Endothelial cell of umbilical vein (primary cell): ENCODE data around the gene C16orf95. TPM values are rescaled to one million over a fixed set of nuclear protein-coding genes. Genes with fewer than 3 reads are reported as not detected.

Experiments used
- Bru-seq: library from RNA; stranded (reverse); fragments of 400-500 nt; gene quantifications from one replicate; lab custom pipeline; 2021; lab: Mats Ljungman, UMichigan
- BruChase-seq, 2 experiments: library from RNA; stranded (reverse); fragments of 400-500 nt; gene quantifications; one replicate each; lab custom pipeline; 2021; lab: Mats Ljungman, UMichigan
- BruUV-seq: library from RNA; stranded (reverse); fragments of 400-500 nt; replicated peaks from 2 replicates; lab custom pipeline; 2021; lab: Mats Ljungman, UMichigan
- CTCF ChIA-PET: fragments of 300-600, 350-600 bp; sonication (Branson Sonifier 250); formaldehyde crosslinking; loops from one replicate; lab custom pipeline; 2021; ENCODE audit warnings: antibody characterized with exemption, inconsistent platforms; lab: Charles Lee
- POLR2A ChIA-PET: fragments of 300-600, 350-600 bp; sonication (Branson Sonifier 250); formaldehyde crosslinking; loops from one replicate; lab custom pipeline; 2021; ENCODE audit warnings: antibody characterized with exemption, inconsistent platforms; lab: Charles Lee
- DNase-seq: peaks from one replicate; pipeline ENCODE4 v3.0.0-alpha.2; 2011; ENCODE audit warnings: low read depth, low spot score
- FAIRE-seq: peaks from 2 replicates; lab custom pipeline; 2011; peaks lifted over from hg19 to GRCh38; lab: Jason Lieb, UNC
- H2AFZ ChIP-seq: 2 replicates; pipeline ENCODE4 v1.6.0; 2012; ENCODE audit warnings: low read depth, low read length, control low read depth, inconsistent platforms
- H3K27ac ChIP-seq: 2 replicates; pipeline ENCODE4 v1.5.1; 2011; ENCODE audit warnings: low read depth, mild to moderate bottlenecking, control low read depth, low read length, moderate library complexity; ENCODE audit not compliant: insufficient read depth
- H3K27me3 ChIP-seq, 2 experiments: 2 replicates each; pipeline versions ENCODE4 v1.6.0 to v1.6.1; 2011; ENCODE audit warnings: low read length in 2 of 2, mixed read lengths in 1 of 2; ENCODE audit not compliant: control insufficient read depth in 2 of 2, insufficient read depth in 2 of 2
- H3K36me3 ChIP-seq, 2 experiments: 2 replicates in 1 of 2; 3 replicates in 1 of 2; pipeline ENCODE4 v1.5.1; 2011; ENCODE audit warnings: low read length in 2 of 2, mild to moderate bottlenecking in 1 of 2, moderate library complexity in 1 of 2; ENCODE audit not compliant: control insufficient read depth in 2 of 2, insufficient read depth in 2 of 2; ENCODE audit errors: extremely low read depth in 1 of 2
- H3K4me1 ChIP-seq: 3 replicates; pipeline ENCODE4 v1.5.1; 2011; ENCODE audit warnings: mild to moderate bottlenecking, low read length; ENCODE audit not compliant: control insufficient read depth, insufficient read depth; ENCODE audit errors: extremely low read depth
- H3K4me2 ChIP-seq: 2 replicates; pipeline ENCODE4 v1.6.1; 2011; ENCODE audit warnings: low read length, control low read depth, mixed read lengths; ENCODE audit not compliant: insufficient read depth
- H3K4me3 ChIP-seq, 3 experiments: fragments of 200-600 bp in 1 of 3; sonication (generic), shearing (Covaris generic) in 1 of 3; replicated peaks in 1 of 3; 2 replicates each; pipeline ENCODE4 v1.5.1; 2011 to 2016; ENCODE audit warnings: control low read depth in 3 of 3, low read length in 3 of 3, mild to moderate bottlenecking in 2 of 3, inconsistent platforms in 1 of 3, low read depth in 1 of 3, moderate library complexity in 1 of 3; ENCODE audit not compliant: insufficient read depth in 1 of 3
- H3K79me2 ChIP-seq: 2 replicates; pipeline ENCODE4 v1.6.0; 2012; ENCODE audit warnings: low read length, inconsistent platforms; ENCODE audit not compliant: control insufficient read depth, insufficient read depth
- H3K9ac ChIP-seq: replicated peaks from 2 replicates; pipeline ENCODE3; 2011; ENCODE audit warnings: low read length, control low read depth; ENCODE audit not compliant: insufficient read depth; ENCODE audit errors: extremely low read depth
- H3K9me1 ChIP-seq: replicated peaks from 3 replicates; pipeline ENCODE4 v1.6.0; 2011; ENCODE audit warnings: mild to moderate bottlenecking, low read length; ENCODE audit not compliant: control insufficient read depth, insufficient read depth; ENCODE audit errors: extremely low read depth
- H3K9me3 ChIP-seq: replicated peaks from 2 replicates; pipeline ENCODE4 v1.5.1; 2012; ENCODE audit warnings: low read length, inconsistent platforms; ENCODE audit not compliant: control insufficient read depth, insufficient read depth
- H4K20me1 ChIP-seq: replicated peaks from 2 replicates; pipeline ENCODE3; 2011; ENCODE audit warnings: mild to moderate bottlenecking, low read length; ENCODE audit not compliant: control insufficient read depth, insufficient read depth; ENCODE audit errors: extremely low read depth
- CTCF ChIP-seq, 2 donors: IDR thresholded peaks; 1 replicate in 1 of 2; 2 replicates in 1 of 2; pipeline ENCODE4 v1.5.1; 2011; ENCODE audit warnings: low read length in 2 of 2, mild to moderate bottlenecking in 2 of 2, moderate library complexity in 2 of 2, control low read depth in 1 of 2, inconsistent platforms in 1 of 2, low read depth in 1 of 2; ENCODE audit not compliant: insufficient read depth in 1 of 2; ENCODE audit errors: extremely low read depth in 1 of 2
- EZH2 ChIP-seq: IDR thresholded peaks from 2 replicates; pipeline ENCODE4 v1.6.1; 2012; ENCODE audit warnings: borderline replicate concordance, low read depth, mild to moderate bottlenecking, moderate library complexity, low read length, inconsistent platforms; ENCODE audit not compliant: severe bottlenecking
- FOS ChIP-seq: IDR thresholded peaks from 2 replicates; pipeline ENCODE4 v1.6.1; 2011; ENCODE audit warnings: mild to moderate bottlenecking, low read length, moderate library complexity, borderline replicate concordance; ENCODE audit not compliant: insufficient read depth
- GATA2 ChIP-seq: IDR thresholded peaks from 2 replicates; pipeline ENCODE4 v1.7.0; 2011; ENCODE audit warnings: low read depth, mild to moderate bottlenecking, moderate library complexity, mixed read lengths, low read length; ENCODE audit not compliant: insufficient read length, insufficient read depth
- MYC ChIP-seq: IDR thresholded peaks from one replicate; pipeline ENCODE4 v1.6.1; 2011; ENCODE audit warnings: mild to moderate bottlenecking, low read depth, low read length
- POLR2A ChIP-seq: IDR thresholded peaks from 2 replicates; pipeline ENCODE4 v1.6.1; 2012; ENCODE audit warnings: low read depth, mild to moderate bottlenecking, control low read depth, low read length
- POLR2AphosphoS5 ChIP-seq: IDR thresholded peaks from 2 replicates; pipeline ENCODE4 v1.6.1; 2012; ENCODE audit warnings: low read depth, mild to moderate bottlenecking, control low read depth, low read length, moderate library complexity; ENCODE audit not compliant: insufficient read depth
- dilution Hi-C: fragments of 300-500 bp; cut with MboI; formaldehyde crosslinking; loops from one replicate; pipeline ENCODE4 v1.15.0; 2019; ENCODE audit warnings: low sequenced_read_pairs; ENCODE audit not compliant: extremely low pct_ligation_motif_present
- intact Hi-C: fragments of 100-400 bp; cut with micrococcal nuclease; formaldehyde crosslinking; loops from one replicate; pipeline ENCODE4 v1.10.0; 2022
- long read RNA-seq: library from polyadenylated mRNA; stranded (forward); transcript quantifications from one replicate; pipeline ENCODE4 v2.0.0, GENCODE V29; 2021
- polyA minus RNA-seq, 3 experiments: library from RNA; depleted of rRNA, polyadenylated mRNA; stranded (reverse); fragments of >200 nt; gene quantifications; 1 replicate in 1 of 3; 2 replicates in 2 of 3; pipeline ENCODE4 v1.2.3, GENCODE V29; 2011
- polyA plus RNA-seq, 4 experiments: library from polyadenylated mRNA; depleted of rRNA in 3 of 4; stranded (reverse) in 3 of 4; unstranded in 1 of 4; fragments of >200 nt; gene quantifications; 2 replicates each; pipeline versions ENCODE4 v1.2.1 to v1.2.3, GENCODE V29; 2011 to 2012; ENCODE audit warnings: missing spikeins in 1 of 4
- total RNA-seq: library from RNA; stranded (reverse); gene quantifications from 2 replicates; pipeline ENCODE4 v1.2.3, GENCODE V29; 2021

The C16orf95 gene
- 4.8 and 6.6 TPM in 2 replicates for total RNA-seq
- 4.0 and 6.1 TPM in 2 replicates for polyA plus RNA-seq
- polyA plus RNA-seq (2011; cell fraction: cytosol; rRNA removed), result 3.0 and 3.3 TPM in 2 replicates
- 2.1 and 2.8 TPM in 2 replicates for polyA plus RNA-seq (2011; cell fraction: nucleus; rRNA removed)
- polyA plus RNA-seq (2012), result 2.3 and 7.3 TPM in 2 replicates
- polyA minus RNA-seq, result 2.3 and 2.4 TPM in 2 replicates
- polyA minus RNA-seq (2011; cell fraction: cytosol; rRNA and poly(A)+ RNA removed), result 2.4 TPM
- 0.43 and 1.2 TPM in 2 replicates for polyA minus RNA-seq (2011; cell fraction: nucleus; rRNA and poly(A)+ RNA removed)
- Bru-seq, nascent RNA, result percentile 47 among the genes with signal in this experiment
- percentile 53 among the genes with signal in this experiment for BruChase-seq, experiment 1, labeled RNA remaining after a 6-hour chase
- BruChase-seq, experiment 2, labeled RNA remaining after a 2-hour chase, result percentile 45 among the genes with signal in this experiment
- long read RNA-seq, partial matches to known transcripts, result 0 of 8 reads
- long read RNA-seq, other reads (novel, unspliced or antisense), result 1 of 8 reads

GRCh38 chr16:87316923-87317749 lies at the start of gene C16orf95:
Gene C16orf95, minus strand, starts transcription at chr16:87317392. Its CDS starts 150 bp downstream, at chr16:87317242.
- intact Hi-C loops (loop anchor here (1.0 to 5.0 kb wide), 4 partner anchors 66 to 930 kb away; partner anchors contain the start of gene FBXO31), dilution Hi-C loops (no loop called here)
- TSS peak; percentile 80 for BruUV-seq
- ChIA-PET POLR2A (interaction anchor here (0.6 to 1.0 kb wide), 2 partner anchors 66 to 254 kb away, joined by 3 to 6 read pairs; partner anchors contain the start of gene FBXO31), CTCF (interaction anchor here (0.6 to 1.7 kb wide), 9 partner anchors 10 to 1646 kb away, joined by 3 to 9 read pairs (median 4); partner anchors contain the start of gene FBXO31)
- no peaks in the 10 kb centered on the region for H4K20me1 ChIP-seq
- FAIRE-seq, result peak; percentile 97
- peak; percentile 95 for DNase-seq
- no peaks in the 10 kb centered on the region for H3K27me3 ChIP-seq
- H3K27ac ChIP-seq, result peak within 1 kb of the TSS; percentile 84
- peak within 1 kb of the TSS; percentile 91 for H3K4me2 ChIP-seq
- H3K4me3 ChIP-seq, result peak within 1 kb of the TSS; percentile 91 to 99 (median 94)
- TF ChIP-seq GATA2, result no peak
- TF ChIP-seq POLR2A, result peak; percentile 82
- TF ChIP-seq FOS, result no peak
- no peak for TF ChIP-seq EZH2
- no peak for TF ChIP-seq MYC
- TF ChIP-seq POLR2AphosphoS5, result peak; percentile 76
- TF ChIP-seq CTCF (IDR thresholded peaks at IDR 0.05; ENCODE audit: extremely low read depth in 1 of 2, insufficient read depth in 1 of 2, low read depth in 1 of 2, low read length in 2 of 2), result peak; percentile 41 to 60
- no peaks in the 10 kb centered on the region for H3K9me1 ChIP-seq
- peak within 1 kb of the TSS; percentile 93 for H2AFZ ChIP-seq
- H3K36me3 ChIP-seq, result no peaks in the 10 kb centered on the region
- H3K79me2 ChIP-seq, result peaks cover 11% of the 10 kb centered on the region
- peak within 1 kb of the TSS; percentile 98 for H3K9ac ChIP-seq
- H3K4me1 ChIP-seq, result peaks cover 7% of the 10 kb centered on the region
- H3K9me3 ChIP-seq, result no peaks in the 10 kb centered on the region
